HG03095 (cell line): ENCODE data around the gene MICB.
"Not testable (repeated sequence)": the region's sequence is repeated elsewhere in the genome, so short reads cannot be mapped to it uniquely, and the experiment has no call there.

Source experiments
- ATAC-seq: cut with Tn5 transposase; IDR thresholded peaks from one replicate; pipeline ENCODE4 v1.9.1; 2021; ENCODE audit warnings: moderate library complexity; ENCODE audit not compliant: unreplicated experiment

The MICB gene

DNA sequence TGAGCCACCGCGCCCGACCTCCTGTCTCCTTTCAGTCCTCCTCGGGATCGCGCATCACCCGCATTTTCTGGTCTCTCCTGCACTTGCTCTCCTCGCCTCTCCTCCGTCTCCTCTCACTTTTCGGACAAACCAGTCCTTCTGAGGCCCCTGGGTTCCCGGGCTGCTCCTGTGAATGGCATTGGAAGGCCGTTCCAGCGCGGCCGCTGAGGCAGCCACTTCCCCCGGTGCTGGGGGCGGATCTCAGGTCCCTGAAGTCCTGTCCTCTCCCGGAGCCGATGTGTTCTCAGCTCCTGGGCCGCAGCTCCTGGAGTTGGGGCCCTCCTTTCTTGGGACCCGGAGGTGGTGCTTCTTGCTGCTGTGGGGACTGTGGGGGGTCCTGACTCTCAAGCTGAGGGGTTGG is 803 bp downstream of the MICB start:
- ATAC-seq = no peak

DNA sequence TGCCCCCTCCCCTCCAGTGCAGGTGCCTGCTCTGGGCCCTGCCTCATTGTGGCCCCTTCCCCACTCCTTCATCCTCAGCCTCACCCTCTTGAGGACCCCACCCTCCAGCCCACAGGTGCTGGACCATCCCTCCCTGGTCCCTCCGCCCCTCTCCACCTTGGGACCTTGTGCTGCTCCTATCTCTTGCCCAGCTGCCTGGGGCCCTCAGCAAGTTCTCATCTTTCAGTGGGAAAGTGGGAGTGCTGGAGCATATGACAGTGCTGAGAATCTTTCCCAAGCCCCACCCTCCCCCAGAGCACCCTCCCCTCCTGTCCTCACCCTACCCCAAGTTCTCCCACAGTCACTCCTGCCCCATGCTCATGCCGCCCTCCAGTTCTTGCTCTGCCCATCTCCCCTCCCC is 1.7 kb downstream of the MICB start:
- ATAC-seq = not testable (repeated sequence)

DNA sequence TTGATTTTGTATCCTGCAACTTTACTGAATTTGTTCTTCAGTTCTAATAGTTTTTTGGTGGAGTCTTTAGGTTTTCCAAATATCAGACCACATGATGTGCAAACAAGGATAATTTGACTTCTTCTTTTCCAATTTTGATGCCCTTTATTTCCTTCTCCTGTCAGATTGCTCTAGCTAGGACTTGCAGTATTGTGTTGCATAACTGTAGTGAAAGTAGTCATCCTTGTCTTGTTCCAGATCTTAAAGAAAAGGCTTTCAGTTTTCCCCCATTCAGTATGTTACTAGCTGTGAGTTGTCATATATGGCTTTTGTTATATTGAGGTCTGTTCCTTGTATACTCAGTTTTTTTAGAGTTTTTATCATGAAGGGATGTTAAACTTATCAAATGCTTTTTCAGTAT is 4.6 kb downstream of the MICB start:
- ATAC-seq = no peak

DNA sequence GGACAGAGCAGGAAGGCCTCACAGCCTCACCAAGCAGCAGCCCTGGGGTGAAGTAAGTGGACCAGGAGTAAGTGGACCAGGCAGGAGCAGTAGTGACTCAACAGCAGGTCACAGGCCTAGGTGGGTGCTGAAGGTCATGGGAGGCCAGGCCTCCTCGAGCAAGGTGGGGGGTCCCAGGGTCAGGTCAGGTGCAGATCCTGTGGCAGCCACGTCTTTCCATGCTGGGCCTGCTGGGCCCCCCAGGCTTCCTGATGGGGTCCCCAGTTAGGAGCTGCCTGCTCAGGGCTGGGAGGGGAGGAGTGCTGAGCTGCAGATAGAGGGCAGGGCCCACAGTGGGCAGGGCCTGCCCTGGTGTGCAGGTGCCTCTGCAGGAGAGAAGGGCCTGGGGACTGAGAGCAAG is 11.1 kb downstream of the MICB start:
- not testable (repeated sequence) for ATAC-seq

DNA sequence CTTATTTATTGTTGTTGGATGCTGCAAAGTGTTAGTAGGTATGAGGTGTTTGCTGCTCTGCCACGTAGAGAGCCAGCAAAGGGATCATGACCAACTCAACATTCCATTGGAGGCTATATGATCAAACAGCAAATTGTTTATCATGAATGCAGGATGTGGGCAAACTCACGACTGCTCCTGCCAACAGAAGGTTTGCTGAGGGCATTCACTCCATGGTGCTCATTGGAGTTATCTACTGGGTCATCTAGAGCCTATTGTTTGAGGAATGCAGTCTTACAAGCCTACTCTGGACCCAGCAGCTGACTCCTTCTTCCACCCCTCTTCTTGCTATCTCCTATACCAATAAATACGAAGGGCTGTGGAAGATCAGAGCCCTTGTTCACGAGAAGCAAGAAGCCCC is 12.1 kb downstream of the MICB start:
- ATAC-seq = no peak

DNA sequence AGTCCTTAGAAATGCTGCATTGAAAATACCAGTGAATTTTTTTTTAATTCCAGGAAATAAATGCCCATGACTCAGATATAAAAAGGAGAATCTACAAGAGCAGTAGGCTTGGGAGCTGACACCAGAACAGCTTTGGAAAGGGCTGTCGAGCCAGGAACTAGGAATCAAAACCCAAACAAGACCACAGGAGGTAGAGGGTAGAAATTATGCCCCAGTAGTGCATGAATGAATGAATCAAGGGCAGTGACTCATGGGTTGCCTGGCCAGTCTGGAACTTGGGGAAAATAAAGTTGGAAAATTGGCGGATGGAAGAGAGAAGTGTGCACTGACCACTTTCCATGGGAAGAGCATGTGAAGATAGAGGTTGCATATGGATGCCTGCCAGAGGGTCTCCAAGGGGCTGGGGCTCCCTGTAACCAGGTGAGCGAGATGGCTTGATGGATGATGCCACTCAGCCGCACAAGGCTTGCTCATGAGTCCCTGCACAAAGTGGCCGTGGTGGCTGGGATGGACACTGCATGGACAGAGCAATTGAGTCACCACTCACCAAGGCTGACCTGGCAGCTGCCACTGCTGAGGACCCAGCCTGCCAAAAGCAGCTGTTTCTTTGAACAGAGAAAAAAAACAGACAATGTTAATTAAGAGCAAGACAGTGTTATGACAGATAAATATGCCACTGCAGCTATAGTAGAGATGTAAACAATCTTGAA is 15.7 kb downstream of the MICB start:
- ATAC-seq = no peak

DNA sequence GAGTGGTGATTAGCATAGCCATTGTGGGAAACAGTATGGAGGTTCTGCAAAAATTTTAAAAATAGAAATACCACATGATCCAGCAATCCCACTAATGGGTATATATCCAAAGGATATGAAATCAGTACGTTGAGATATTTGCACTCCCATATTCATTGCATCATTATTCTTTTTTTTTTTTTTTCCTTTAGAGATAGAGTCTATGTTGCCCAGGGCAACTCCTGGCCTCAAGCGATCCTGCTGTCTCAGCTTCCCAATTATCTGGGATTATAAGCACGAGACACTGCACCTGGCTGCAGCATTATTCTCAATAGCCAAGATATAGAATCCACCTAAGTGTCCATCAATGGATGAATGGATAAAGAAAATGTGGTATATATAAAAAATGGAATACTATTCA is 23.9 kb downstream of the MICB start:
- no peak for ATAC-seq

DNA sequence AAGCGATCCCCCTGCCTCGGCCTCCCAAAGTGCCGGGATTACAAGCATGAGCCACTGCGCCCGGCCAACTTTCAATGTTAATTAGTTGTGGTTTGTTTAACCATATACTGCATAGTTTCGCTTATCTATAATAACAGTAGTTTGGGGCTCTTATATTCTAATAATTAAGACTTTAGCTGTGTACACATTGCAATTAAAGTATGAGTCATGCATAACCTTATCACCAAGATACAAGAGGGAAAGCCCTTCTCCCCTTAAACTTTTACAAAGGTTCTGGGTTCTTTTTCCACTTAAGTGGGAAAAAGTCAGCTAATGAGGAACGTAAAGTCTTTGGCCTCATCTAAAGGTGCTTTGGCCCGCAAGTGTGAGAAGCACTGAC is 27.6 kb downstream of the MICB start:
- no peak for ATAC-seq

DNA sequence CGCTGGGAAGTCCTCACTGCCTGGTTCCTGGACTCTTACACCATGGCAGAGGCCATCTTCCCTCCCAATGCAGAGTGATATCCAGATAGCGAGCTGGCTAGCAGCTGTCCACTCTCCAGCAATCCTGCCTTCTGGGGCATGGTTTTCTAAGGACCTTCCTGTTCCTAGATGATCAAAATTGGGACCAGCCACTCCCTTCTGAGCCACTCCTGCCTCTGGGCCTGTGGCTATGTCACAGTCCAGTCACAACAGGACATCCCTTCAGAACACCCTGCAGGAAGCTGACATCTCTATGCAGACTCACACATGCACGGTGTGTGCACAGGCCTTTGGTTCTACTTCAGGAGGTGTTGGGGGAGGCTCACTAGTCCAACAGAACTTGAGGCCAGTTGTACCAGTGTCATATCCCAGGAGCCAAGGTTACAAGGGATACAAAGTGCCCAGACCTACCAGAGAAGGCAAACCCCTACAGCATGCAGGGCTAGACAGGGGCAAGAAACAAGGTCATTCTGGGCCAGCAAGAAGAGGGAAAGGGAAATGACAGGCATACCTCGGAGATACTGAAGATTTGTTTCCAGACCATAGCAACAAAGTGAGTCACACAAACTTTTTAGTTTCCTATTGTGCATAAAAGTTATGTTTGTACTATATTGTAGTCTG is 28.1 kb downstream of the MICB start:
- ATAC-seq = no peak

DNA sequence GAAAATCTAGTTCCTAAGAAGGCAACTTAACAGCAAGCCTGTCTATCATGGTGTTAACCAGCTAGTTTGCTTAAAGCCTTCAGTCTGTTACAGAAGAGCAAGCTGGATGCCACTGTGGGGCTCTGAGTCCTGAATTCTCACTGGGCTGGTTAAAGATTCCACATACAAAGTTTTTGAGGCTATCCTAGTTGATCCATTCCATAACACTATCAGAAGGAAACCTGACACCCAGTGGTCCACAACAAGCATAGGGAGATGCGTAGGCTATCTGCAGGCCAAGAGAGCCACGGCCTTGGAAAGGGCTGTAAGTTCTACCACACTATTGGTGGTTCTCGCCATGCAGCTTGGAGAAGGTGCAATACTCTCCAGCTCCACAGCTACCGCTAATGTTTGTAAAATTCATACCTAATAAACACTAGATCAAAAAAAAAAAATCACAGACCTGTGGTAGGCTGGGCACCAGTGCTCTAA is 30.4 kb downstream of the MICB start:
- ATAC-seq = no peak

DNA sequence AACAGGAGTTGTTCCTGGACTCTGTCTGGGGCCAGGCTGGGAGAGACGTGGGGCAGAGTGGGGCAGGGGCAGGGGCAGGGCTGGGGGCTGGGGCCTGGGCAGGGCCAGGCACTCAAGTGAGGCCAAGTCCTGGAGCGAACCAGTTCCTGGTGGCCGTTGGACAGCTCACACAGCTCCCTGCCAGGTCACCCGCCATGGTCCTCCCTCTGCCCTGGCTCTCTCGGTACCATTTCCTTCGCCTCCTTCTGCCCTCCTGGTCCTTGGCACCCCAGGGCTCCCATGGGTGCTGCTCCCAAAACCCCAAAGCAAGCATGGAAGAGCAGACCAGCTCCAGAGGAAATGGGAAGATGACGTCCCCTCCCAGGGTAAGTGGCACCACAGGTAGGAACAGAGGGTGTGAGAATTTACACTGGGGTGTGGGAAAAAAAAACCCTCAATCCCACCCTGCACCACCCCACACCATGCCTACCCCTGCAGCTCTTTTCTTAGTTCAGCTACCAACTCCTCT is 30.9 kb downstream of the MICB start, which contains the start of gene MCCD1:
TSS of gene MCCD1 (plus strand) at position 142 of the 508 bp plus-strand sequence. CDS start at position 195, 53 bp downstream.
- no peak for ATAC-seq

DNA sequence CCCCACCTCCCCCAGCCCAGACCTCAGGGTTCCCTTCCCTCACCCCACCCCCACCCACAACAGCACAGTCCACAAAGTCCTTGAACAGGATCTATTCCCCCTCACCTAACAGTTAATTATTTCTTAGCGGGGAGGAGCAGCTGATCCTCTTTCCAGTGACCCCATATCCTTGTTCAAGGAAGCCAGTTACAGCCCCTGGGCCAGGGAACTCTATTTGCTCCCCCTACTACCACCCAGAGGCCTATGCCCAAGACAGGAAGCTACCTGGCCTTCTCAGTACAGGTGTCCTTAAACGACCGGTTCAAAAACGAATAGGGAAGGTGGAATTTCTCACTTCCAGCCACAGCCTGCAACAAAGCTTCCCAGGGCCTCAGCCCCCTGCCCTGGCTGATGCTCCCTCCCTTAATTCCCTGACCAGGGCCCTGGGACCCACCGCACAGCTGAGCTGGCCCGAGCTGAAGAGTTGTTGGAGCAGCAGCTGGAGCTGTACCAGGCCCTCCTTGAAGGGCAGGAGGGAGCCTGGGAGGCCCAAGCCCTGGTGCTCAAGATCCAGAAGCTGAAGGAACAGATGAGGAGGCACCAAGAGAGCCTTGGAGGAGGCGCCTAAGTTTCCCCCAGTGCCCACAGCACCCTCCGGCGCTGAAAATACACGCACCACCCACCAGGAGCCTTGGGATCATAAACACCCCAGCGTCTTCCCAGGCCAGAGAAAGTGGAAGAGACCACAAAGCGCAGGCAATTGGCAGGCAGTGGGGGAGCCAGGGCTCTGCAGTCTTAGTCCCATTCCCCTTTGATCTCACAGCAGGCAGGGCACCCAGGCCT is 31.6 kb downstream of the MICB start:
- ATAC-seq = no peak

DNA sequence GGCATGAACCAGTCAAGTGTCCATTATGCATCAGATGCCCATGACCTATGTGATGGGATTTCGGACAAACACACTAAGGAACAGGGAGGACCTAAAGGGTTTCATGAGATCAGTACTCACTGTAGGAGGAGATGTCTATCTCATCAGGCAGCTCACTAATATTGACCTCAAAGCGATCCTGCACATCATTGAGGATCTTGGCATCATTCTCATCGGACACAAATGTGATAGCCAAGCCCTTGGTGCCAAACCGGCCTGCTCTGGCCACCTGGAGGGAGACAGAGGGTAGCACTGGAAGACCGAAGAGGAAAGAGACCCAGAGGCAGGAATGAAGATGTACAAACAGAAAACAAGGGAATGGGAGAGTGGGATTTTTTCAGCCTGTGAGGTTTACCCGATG is 32.7 kb downstream of the MICB start:
- ATAC-seq = no peak

DNA sequence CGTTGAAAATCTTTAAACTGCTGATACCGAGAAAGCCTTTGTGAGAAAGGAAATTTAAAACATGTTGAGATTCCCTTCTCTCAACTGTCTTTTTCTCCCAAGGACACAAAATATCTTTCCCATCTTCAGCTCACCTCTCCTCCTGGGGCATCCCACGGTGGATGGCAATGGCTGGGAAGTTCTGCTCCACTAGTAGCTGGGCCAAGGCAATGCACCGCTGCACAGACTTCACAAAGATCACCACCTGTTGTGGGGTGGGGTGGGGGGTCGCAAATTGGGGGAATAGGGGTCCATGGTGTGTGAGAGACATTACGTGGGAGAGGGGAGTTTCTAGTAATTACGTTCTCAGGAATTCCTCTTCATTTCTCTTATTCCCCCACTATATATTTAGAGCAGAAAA is 33.2 kb downstream of the MICB start:
- no peak for ATAC-seq

DNA sequence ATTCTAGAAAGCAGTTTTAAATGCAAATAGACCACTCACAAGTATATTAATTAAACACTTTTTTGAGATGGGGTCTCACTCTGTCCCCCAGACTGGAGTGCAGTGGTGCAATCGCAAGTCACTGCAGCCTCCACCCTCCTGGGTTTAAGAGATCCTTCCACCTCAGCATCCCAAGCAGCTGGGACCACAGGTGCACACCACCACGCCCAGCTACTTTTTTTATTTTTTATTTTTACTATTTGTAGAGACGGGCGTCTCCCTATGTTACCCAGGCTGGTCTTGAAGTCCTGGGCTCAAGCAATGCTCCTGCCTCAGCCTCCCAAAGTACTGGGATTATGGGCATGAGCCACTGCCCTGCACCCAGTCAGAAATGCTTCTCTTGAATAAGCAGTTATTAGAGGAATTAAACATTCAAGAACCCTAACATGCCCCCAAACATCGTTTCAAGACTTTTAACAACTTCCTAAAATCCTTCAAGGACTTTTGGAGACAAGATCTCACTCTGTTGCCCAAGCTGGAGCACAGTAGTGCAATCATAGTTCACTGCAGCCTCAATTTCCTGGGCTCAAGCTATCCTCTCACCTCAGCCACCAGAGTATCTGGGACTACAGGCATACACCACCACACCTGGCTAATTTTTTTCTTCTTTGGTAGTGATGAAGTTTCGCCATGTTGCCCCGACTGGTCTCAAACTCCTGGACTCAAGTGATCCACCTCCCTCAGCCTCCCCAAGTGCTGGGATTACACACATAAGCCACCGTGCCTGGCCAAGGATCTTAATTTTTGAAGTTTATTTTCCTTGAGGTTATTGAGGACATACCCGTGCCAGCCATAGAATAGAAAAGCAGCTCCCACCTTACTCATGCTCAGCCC is 34.1 kb downstream of the MICB start:
- ATAC-seq = no peak

DNA sequence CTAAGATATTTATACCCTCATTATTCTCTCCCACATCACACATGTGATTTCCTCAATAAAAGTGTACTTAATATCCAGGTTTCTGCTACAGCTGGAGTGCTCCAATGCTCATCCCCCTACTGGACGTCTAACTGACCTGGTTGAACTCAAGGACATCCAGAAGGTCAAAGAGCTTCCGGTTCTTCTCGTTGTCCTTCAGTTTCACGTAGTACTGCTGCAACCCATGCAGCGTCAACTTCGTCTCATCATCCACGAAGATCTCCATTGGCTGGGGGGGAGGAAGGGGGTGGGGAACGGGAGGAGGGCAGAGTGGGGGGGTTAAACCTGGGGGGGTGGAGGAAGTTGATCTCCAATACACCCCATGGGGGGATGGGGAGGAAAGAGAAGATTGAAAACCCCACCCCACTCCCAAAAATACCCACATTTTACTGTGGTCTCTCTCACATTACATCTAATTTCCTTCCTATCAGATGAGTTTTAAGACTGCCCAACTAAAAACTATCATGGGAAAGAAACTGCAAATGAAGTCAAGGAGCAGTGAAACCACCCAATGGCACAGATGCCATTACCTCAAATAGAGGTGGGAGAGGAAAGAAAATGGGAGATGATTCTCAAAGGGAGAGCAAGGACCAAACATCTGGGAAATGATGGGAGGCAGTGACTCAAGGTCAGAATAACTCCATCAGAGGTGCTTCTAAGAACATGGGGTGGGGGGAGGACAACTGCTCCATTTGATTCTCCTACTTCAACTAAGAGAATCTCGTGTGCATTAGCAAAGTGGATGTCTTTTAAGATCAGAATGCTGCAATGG is 34.9 kb downstream of the MICB start:
- no peak for ATAC-seq

DNA sequence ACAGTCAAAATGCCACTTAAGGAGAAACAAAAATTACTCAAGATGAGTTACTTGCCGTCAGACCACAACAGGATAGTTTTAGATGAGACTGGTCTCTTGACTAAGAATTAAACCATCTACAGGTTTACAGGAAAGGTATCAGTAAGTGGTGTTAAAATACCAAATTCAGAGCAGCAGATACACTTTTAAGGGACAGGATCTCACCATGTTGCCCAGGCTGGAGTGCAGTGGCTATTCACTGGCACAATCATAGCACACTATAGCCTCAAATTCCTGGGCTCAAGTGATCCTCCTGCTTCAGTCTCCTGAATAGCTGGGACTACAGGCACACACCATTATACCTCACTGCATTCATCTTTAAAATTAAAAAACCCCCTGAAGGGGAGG is 35.5 kb downstream of the MICB start:
- no peak for ATAC-seq

DNA sequence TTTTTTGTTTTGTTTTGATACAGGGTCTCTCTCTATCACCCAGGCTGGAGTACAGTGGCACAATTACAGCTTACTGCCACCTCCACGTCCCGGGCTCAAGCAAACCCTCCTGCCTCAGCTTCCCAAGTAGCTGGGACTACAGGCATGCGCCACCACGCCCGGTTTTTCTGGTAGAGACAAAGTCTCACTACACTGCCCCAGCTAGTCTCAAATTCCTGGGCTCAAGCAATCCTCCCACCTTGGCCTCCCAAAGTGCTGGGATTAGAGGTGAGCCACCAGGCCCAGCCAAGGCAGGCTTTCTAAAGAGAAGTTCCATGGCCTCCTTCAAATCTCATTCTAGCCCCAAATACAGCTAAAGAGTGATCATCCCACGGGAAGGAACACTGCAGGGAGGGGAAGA is 36.1 kb downstream of the MICB start:
- ATAC-seq = no peak

DNA sequence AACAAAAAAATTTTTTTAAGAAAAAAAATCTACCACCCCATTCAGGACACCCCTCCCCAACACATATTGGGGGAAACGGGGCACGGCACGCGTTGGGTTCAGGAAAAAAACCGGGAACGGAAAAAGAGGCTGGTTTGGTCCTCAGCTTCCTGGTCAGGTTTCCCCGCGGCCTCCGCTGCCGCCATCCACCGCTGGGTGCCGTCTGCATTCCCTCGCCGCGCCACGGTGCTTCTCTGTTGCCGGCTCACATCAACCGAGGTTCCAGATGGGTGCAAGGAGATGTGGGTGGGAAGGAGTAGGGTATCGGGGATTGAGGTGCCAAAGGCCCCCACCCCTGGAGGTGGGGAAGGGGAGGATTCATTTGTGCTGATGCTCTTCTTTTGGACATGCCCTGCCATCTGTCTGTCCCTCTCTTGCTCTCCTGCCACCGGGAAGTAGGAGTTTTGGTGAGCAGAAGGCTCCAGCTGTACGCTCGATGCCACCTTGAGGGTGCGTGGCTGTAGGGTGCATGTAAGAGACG is 36.6 kb downstream of the MICB start:
- no peak for ATAC-seq
